ENCODE results near the gene SLAIN1.

Gene SLAIN1

DNA sequence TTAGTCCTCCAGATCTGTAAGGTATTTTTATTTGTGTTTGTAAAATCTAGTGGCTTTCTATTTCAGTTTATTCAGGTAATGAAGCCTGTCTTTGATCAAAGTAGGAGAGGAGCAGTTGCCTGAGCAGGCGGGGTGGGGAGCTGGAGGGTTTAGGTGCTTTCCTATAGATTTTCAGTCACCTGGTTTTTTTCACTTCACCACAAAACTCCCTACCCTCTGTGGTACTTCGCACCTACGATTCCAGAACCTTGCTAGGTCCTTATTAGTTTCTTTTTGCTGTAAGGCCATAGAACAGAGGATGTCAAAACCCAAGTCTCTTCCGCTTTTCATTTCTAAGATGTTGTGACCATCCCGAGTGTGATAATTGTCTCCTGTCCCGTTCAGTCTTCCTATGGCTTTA is 26.6 kb downstream of the SLAIN1 start:
- Mint-ChIP-seq H3K4me3 (no peak overlapping the region), H3K27ac (no peak overlapping the region), H3K36me3 (peaks cover 20 to 45% of the 10 kb centered on the region in 2 donors), H3K9me3 (no peaks in the 10 kb centered on the region), H3K27me3 (no peaks in the 10 kb centered on the region), H3K4me1 (peaks cover 19 to 29% of the 10 kb centered on the region in 2 donors)
- ATAC-seq (replicated peaks): no peak
- DNase-seq: no peak

DNA sequence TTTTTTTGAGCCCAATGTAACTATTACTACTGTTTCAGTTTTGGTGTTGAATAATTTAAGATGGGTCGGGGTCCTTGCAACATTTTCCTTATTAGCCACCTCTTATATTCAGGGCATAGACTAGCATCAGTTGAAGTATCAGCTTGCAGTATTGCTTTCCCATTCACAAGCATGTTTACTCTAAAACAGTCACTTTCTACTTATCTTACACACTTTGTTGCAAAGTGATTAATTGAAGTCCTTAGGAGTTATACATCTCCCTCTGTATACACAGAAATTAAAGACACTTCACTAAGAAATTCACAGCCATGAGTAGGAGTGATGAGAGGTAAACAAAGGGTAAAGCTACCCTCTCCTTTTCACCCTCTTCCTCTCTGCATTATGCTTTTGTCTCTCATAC is 27.6 kb downstream of the SLAIN1 start:
- Mint-ChIP-seq H3K27me3 (no peaks in the 10 kb centered on the region), H3K27ac (no peak overlapping the region), H3K4me1 (peaks cover 23 to 31% of the 10 kb centered on the region in 2 donors), H3K36me3 (peaks cover 29 to 50% of the 10 kb centered on the region in 2 donors), H3K9me3 (no peaks in the 10 kb centered on the region), H3K4me3 (no peak overlapping the region)
- no peak for DNase-seq
- ATAC-seq (replicated peaks): no peak

DNA sequence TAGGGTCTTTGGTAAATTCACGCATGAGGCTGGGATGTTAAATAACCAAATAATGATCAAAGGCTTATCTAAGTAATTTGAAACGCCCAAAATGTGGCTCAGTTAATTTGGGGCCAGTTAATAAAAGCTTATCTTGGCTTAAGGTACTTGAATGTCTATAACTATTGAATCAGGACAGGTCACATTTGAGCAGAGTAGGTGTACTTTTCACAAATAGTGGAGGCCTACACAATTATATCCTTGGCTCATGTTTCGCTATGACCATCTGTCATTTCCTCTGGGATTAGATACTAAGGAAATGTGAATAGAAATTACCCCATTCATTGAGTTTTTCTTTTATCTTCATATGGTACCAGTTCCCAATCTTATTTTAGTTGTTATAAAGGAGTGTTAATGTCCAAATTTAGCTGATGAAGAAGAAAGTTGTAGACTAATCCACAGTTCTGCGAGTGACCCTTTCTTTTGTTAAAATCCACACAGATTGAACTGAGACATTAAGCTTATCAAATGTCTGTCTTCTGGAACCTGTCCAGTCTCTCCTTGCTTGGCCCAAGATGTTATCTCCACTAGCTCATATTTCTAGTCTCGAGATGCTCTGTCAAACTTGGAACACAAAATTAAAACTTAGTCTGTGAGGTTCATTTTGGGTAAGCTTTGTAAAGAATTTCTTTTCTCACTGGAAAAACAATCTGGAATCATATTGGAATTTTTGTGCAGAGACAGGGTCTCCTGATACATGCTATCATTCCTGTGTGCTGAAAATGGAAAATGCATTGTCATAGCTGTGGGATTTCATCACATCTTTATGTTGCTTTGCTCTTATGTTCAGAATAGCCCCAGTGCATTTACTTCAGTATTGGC is 31.0 kb downstream of the SLAIN1 start:
- H3K27me3 Mint-ChIP-seq: no peaks in the 10 kb centered on the region
- ATAC-seq (replicated peaks): no peak
- H3K4me3 Mint-ChIP-seq: no peak overlapping the region

DNA sequence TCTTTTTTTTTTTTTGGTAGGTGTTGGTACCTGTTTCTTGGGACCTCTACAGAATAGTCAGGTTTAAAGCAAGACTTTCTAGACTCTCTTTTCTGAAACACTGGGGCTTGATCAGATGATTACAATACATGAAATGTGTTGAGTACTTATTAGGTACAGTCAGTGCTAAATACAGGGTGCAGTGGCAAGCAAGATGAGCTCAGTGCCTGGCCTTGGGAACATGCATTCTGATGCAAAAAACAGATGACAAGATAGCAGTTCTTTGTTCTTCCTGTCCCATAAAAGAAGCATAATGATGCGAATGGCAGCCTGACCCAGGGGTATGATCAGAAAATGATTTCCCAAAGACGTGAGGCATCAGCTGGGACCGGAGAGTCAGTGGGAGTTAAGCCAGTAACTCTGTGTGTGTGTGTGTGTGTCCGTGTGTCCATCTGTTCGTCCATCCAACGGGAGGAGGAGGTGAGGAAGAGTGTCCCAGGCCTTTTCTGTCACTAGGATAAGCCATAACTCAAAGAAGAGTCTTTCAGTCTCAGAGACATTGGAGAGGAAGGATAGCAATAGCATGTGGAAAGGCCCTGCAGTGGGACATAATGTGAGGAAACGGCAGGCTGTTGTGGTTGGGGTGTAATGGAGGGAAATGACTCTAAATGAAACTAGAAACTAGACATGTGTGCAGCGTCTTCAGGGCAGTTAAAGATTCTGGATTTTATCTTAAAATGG is 32.2 kb downstream of the SLAIN1 start:
- no peaks in the 10 kb centered on the region for H3K27me3 Mint-ChIP-seq
- ATAC-seq (replicated peaks) (peak; percentile 88 to 97), DNase-seq (no peak)
- H3K27ac Mint-ChIP-seq: no peak overlapping the region
- peak overlapping the region; percentile 4 to 33 for H3K4me3 Mint-ChIP-seq
- peaks cover 15 to 23% of the 10 kb centered on the region in 2 donors for H3K4me1 Mint-ChIP-seq
- H3K36me3 Mint-ChIP-seq: peaks cover 14 to 26% of the 10 kb centered on the region in 2 donors
- no peaks in the 10 kb centered on the region for H3K9me3 Mint-ChIP-seq

More for the DNA sequence above, 31.0 kb downstream of the SLAIN1 start:
- DNase-seq: no peak
- H3K27ac Mint-ChIP-seq: no peak overlapping the region
- peaks cover 18 to 34% of the 10 kb centered on the region in 2 donors for H3K36me3 Mint-ChIP-seq
- H3K4me1 Mint-ChIP-seq: peaks cover 18 to 23% of the 10 kb centered on the region in 2 donors
- no peaks in the 10 kb centered on the region for H3K9me3 Mint-ChIP-seq

DNA sequence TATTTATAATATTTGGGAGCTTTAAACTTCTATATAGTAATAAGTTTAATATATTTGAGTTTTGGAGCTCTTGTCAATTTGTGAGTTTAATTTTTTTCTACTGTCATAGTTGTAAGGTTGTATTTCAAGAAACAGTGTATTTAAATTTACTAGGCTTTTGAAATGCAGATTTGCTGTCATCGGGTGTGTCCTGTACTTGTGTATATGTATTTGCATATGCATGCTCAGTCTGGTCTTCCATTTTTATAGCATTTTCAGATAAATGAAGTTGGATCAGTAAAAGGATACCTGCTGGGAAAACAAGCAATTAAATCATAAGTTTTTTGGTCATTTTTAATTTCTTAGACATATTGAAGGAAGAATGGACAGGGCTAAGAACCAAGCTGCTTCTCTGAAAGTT is 33.1 kb downstream of the SLAIN1 start:
- Mint-ChIP-seq H3K36me3 (peaks cover 14 to 20% of the 10 kb centered on the region in 2 donors), H3K9me3 (no peaks in the 10 kb centered on the region), H3K27ac (no peak overlapping the region), H3K4me3 (no peak overlapping the region), H3K27me3 (no peaks in the 10 kb centered on the region), H3K4me1 (peaks cover 11 to 15% of the 10 kb centered on the region in 2 donors)
- DNase-seq (no peak), ATAC-seq (replicated peaks) (no peak)

DNA sequence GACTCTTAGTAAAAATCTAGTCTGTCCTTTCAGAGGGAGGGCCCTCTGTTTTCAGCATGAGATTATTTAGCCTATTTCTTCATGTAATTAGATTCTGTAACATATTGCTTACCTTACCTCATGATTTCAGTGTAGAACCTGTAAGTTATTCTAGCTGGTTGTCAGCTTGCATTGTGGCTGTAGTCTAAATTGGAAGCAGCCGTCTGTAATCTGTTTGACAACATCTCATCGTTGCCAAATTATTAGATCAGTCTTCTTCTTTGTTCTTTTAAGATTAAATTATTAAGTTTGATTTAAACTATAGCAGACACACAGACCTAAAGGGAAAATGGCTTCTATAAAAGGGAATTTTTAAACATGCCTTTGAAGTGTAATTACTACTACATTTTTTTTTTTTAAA is 34.8 kb downstream of the SLAIN1 start:
- DNase-seq (no peak), ATAC-seq (replicated peaks) (no peak)
- Mint-ChIP-seq H3K27ac (no peak overlapping the region), H3K9me3 (no peaks in the 10 kb centered on the region), H3K36me3 (peaks cover 14 to 20% of the 10 kb centered on the region in 2 donors), H3K4me3 (no peak overlapping the region), H3K27me3 (no peaks in the 10 kb centered on the region), H3K4me1 (peaks cover 11 to 15% of the 10 kb centered on the region in 2 donors)

DNA sequence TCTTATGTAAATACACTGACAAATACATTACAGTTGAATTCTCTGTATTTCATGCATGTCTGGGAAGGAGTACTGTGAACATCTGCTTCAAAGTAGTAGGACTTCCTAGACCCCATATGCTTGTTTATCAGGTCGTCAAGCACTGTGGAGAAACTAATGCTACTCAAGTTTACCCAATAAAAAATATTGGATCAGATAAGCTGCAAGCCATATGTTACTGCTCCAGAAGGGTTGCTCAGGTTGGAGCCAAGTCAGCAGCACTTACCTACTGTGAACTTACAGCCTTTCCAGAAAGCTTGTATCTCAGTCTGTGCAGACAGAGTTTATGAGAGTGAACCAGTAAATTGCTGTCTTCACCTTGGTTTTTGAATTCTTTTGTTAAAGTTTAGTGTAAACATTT is 36.2 kb downstream of the SLAIN1 start:
- H3K27me3 Mint-ChIP-seq: no peaks in the 10 kb centered on the region
- H3K4me1 Mint-ChIP-seq: peaks cover 11 to 15% of the 10 kb centered on the region in 2 donors
- DNase-seq (no peak), ATAC-seq (replicated peaks) (no peak)
- no peaks in the 10 kb centered on the region for H3K9me3 Mint-ChIP-seq
- H3K27ac Mint-ChIP-seq: no peak overlapping the region
- peaks cover 14 to 19% of the 10 kb centered on the region in 2 donors for H3K36me3 Mint-ChIP-seq
- no peak overlapping the region for H3K4me3 Mint-ChIP-seq

DNA sequence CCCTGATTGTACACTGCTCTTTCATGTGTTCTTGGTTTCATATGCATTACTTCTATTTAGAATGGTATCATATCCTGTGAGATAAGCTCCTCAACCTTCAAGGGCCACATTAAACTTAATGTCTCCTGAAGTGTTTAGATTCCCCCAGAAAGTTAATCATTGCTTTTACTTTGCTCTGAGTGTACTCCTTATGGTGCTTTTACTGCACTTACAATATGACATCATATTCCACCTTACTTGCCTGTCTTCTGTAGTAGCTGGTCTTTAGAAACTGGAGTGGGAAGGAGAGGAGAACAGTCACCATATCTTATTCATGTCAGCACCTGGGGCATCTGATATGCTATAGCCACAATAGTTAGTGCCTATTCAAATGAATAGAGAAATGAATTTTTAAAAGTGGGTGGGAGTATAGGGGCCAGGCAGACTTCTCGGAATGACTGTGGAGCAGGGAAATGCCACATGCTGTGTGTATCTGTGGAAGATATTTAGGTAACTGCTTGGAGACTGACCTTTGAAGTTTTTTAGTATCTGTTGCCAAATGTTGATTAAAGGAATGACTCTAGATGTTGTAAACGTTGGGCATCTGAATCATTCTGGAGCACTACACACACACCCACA is 40.2 kb downstream of the SLAIN1 start:
- no peak for DNase-seq
- Mint-ChIP-seq H3K9me3 (no peaks in the 10 kb centered on the region), H3K4me3 (no peak overlapping the region)

DNA sequence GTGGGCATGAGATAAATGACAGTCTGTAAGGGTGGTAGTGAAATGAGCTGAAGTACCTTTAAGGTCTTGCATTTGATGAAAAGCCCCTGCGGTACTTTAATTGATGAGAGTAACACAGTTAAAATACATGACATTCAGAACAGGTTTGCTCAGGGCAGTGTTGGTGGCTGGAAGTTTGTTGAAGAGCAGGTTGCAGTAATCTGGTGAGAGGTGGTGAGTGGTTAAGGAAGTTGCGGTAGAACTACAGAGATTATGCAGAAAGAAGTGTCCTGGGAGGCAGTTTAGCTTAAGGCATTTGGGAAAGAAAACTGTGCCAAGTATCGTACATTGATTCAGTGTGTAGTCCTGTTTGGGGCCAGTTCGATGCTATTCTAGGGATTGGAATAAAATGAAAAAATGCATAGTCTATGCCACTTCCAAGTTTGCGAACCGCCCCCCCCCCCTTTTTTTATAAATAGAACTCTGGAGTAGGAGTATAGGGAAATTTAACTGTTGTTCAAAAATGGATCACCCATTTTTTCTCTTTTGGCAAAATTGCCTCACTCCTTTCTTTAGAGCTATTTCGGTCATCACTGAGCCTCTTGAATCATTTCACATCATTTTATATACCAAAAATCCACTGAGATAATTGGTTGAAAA is 42.7 kb downstream of the SLAIN1 start:
- Mint-ChIP-seq H3K27me3 (no peaks in the 10 kb centered on the region), H3K4me3 (no peak overlapping the region), H3K4me1 (peaks cover 0 to 4% of the 10 kb centered on the region in 2 donors), H3K36me3 (peaks cover 4 to 15% of the 10 kb centered on the region in 2 donors), H3K9me3 (no peaks in the 10 kb centered on the region), H3K27ac (no peak overlapping the region)
- ATAC-seq (replicated peaks) (no peak), DNase-seq (no peak)

More for the DNA sequence above, 40.2 kb downstream of the SLAIN1 start:
- Mint-ChIP-seq H3K27ac (no peak overlapping the region), H3K4me1 (no peaks in the 10 kb centered on the region), H3K27me3 (no peaks in the 10 kb centered on the region), H3K36me3 (peaks cover 1 to 3% of the 10 kb centered on the region in 2 donors)
- peak; percentile 12 to 48 for ATAC-seq (replicated peaks)

DNA sequence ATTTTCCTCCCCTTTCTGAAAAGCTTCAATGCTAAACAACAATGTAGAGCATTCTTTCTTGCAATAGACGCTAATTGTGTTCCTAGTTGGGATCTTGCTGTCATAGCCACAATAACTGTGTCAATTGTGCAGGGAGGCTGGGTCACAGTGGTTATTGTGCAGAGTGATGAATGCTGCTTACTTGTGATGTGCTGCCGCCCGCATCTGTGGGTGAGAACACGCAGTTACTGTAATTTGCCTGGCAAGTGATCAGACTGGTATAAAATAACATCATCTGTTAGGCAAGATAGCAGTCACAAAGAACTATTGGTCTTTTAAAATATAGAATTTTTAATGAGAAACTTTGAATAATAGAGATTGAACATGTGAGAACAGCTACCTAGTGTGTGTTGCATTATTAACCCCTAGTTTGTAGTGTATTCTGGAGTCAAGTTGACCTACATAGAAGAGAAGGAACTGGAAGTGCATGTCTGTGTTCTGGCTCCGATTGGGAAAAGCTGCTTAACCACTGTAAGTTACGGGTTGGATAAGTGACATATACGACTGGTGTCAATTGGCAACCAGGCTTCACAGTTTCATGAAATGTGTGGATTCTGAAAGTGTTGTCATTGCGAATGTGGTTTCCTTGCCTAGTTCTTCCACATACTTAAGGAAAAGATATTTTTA is 43.6 kb downstream of the SLAIN1 start:
- no peaks in the 10 kb centered on the region for H3K27me3 Mint-ChIP-seq
- ATAC-seq (replicated peaks): no peak
- H3K27ac Mint-ChIP-seq: no peak overlapping the region
- DNase-seq: no peak
- H3K4me1 Mint-ChIP-seq: peaks cover 0 to 10% of the 10 kb centered on the region in 2 donors
- H3K36me3 Mint-ChIP-seq: peaks cover 4 to 19% of the 10 kb centered on the region in 2 donors
- H3K4me3 Mint-ChIP-seq: no peak overlapping the region
- no peaks in the 10 kb centered on the region for H3K9me3 Mint-ChIP-seq

DNA sequence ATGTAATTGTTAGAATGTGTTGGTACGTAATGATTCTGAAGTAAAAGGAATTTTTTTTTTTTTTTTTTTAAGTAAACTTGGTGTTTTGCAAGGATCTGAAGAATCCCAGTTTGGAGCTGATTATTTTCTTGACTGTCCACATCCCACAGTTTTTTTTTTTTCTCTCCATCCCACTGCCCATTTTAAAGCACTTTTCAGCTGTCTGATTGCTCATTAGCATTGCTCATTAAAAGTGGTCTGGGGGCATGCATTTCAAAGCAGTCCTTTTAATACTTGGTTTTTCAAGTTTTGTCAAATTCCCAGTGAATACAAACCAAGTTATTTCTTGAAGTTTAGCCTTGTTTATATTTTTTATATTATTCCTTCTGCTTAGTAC is 44.1 kb downstream of the SLAIN1 start:
- DNase-seq (no peak), ATAC-seq (replicated peaks) (no peak)
- Mint-ChIP-seq H3K4me1 (peaks cover 0 to 10% of the 10 kb centered on the region in 2 donors), H3K36me3 (peaks cover 7 to 22% of the 10 kb centered on the region in 2 donors), H3K9me3 (no peaks in the 10 kb centered on the region), H3K27ac (no peak overlapping the region), H3K4me3 (no peak overlapping the region), H3K27me3 (no peaks in the 10 kb centered on the region)

DNA sequence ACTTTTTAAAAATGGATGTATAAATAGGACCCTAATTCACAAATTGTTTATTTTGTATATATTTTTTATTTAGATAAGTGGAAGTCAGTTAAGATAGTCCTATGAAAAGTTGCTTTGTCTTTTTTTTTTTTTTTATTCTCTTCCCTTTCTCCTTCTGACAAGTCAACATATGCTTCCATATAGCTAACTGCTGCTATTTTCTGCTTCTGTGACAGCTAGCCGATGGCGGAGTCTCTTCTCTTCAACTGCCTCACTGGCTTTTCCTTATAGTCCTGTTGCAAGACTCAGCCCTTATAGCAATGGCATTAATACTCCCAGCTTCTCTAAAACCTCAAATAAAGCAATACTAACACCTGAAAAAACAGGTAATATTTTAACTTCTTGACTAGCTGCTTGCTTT is 45.3 kb downstream of the SLAIN1 start:
- Mint-ChIP-seq H3K9me3 (no peaks in the 10 kb centered on the region), H3K27me3 (no peaks in the 10 kb centered on the region), H3K4me3 (no peak overlapping the region), H3K4me1 (peaks cover 0 to 10% of the 10 kb centered on the region in 2 donors), H3K36me3 (peaks cover 13 to 30% of the 10 kb centered on the region in 2 donors), H3K27ac (no peak overlapping the region)
- DNase-seq (no peak), ATAC-seq (replicated peaks) (no peak)

DNA sequence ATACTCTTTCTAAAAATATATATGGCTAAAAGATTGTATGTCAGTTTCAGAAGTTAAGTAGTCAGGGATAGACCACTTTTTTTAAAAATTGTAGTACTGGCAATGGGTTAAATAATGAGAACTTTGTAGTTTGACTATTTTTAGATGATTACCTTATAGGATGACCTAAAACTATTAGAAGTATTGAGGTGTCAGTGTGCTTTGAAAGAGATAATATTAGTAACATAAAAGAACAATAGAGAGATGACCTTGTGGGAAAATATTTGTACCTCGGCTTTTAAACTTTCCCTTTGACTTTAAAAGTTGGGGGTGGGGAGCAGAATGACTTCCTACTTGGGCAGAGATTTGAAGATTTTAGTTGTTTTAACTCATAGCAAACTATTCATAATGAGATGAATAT is 48.3 kb downstream of the SLAIN1 start:
- Mint-ChIP-seq H3K9me3 (no peaks in the 10 kb centered on the region), H3K4me3 (no peak overlapping the region), H3K36me3 (peaks cover 10 to 30% of the 10 kb centered on the region in 2 donors), H3K27ac (peak overlapping the region; percentile 3), H3K27me3 (no peaks in the 10 kb centered on the region), H3K4me1 (peaks cover 7 to 20% of the 10 kb centered on the region in 2 donors)
- ATAC-seq (replicated peaks) (no peak), DNase-seq (no peak)
